GM12873 (cell line): ENCODE measurements around the gene SZT2.
A peak's percentile ranks its signal among the peaks of the same experiment; 100 is the strongest.

ENCODE experiments used
- TF ChIP-seq, protein P1 (sequence below): IDR thresholded peaks from 2 replicates; pipeline ENCODE4 v1.5.1; 2012; ENCODE audit warnings: low read depth, mild to moderate bottlenecking, moderate library complexity, low read length, control low read depth; ENCODE audit not compliant: insufficient read depth; ENCODE audit errors: missing control alignments

Gene SZT2

DNA sequence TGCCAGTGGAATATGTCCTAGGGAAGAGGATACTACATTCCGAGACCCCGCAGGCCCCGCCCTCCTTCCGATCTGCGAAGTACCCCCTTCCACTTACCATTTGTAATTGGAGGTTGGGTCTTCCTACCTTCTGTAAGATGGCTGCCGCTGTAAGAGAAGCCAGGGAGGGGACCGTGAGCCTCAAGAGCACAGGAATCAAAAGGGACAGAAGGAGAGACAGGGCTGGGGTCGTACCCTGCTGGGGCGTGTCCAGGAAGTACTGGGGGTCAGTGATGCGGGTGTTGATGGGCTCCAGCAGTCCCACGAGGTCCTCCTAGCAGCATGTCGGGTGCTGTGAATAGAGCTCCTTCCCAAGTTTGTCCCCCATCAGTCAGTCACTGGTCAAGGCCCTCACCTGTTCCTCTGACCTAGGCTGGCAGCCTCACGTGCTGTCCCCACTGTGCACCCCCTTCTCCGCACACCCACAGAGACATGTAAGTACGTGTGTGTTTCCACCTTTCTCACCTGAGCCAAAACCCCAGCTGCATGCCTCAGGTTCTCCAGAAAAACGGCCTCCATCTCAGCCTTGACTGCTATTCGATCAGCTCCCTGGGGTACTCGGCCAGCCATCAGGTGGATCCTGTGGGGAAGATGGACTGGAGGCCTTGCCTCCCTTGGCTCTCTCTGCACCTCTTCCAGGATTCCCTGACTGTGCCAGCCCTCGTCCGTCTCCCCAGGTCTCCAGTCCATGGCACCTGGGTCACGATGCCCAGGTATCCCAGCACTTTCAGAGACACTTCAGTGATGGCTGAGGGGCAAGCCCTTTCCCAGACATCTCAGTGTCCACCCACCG, 62.2 kb downstream of the SZT2 start:
- TF ChIP-seq, protein P1, sequence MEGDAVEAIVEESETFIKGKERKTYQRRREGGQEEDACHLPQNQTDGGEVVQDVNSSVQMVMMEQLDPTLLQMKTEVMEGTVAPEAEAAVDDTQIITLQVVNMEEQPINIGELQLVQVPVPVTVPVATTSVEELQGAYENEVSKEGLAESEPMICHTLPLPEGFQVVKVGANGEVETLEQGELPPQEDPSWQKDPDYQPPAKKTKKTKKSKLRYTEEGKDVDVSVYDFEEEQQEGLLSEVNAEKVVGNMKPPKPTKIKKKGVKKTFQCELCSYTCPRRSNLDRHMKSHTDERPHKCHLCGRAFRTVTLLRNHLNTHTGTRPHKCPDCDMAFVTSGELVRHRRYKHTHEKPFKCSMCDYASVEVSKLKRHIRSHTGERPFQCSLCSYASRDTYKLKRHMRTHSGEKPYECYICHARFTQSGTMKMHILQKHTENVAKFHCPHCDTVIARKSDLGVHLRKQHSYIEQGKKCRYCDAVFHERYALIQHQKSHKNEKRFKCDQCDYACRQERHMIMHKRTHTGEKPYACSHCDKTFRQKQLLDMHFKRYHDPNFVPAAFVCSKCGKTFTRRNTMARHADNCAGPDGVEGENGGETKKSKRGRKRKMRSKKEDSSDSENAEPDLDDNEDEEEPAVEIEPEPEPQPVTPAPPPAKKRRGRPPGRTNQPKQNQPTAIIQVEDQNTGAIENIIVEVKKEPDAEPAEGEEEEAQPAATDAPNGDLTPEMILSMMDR = no peak

DNA sequence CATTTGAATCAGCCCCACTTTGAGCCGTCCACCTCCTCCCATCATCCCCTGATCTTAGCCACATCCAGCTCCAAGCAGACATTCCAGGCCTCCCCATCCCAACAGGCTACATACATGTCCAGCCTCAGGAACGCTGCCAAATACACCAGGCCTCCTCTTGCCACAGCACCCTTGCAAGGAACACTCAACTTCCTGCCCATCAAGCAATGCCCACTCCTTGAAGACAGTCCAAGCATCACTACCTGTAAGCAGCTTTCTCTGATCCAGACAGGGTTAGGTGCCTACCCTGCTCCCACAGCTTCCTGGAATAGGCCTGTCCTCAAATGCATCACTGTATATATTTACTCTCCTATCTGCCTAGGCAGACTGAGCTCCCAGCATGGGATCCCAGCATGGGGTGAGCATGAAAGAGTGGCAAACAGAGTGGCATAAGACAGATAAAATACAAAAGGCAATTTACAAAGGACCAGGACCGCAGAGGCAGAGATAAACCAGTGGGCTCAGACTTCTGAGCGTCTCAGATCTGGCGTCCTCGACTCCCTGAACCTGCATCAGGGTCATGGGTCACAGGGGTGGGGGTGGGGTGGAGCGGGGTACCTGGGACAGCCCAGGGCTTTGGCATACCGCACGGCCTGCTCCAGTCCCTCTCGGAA, 63.2 kb downstream of the SZT2 start:
- TF ChIP-seq, protein P1 = no peak

DNA sequence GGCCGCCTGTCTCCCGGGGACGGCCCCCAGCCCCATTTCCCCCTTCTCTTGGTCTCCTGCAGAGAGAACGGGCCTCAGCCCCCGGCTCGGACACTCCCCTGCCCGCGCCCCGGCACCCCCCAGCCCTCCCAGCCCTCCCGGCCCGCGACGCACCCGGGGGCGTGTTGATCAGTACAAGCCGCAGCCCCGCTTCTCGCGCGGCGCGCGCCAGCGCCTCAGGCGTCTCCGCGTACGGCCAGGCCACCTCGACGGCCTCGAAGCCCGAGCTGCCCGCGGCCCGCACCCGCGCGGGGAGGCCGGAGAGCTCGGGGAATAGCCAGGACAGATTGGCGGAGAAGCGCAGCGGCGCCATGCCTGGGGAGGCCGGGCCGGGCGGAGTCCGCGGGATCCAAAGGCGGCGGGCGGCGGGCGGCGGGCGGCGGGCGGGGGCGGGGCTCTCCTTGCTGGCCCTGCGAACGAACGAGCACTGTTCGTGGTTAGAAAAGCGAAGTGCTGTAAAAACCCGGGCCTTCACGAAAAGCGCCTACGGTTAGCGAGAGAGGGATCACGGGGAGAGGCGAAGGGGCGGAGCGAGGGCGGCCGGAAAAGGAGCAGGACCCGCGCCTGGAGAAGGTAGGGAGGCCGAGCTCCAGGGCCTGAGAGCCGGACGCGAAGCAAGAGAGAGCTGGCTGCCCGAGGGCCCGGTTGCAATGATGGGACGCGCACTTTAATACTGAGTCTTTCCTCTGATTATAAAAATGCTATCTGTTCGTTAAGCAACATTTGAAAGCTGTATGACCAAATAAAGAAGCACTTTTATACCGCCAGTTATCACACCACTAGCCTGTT, 64.0 kb downstream of the SZT2 start, which contains the start of gene HYI:
HYI (minus strand) TSS at position 490 of the 828 bp plus-strand sequence; CDS start at position 352, 138 bp downstream.
- TF ChIP-seq, protein P1 = no peak

DNA sequence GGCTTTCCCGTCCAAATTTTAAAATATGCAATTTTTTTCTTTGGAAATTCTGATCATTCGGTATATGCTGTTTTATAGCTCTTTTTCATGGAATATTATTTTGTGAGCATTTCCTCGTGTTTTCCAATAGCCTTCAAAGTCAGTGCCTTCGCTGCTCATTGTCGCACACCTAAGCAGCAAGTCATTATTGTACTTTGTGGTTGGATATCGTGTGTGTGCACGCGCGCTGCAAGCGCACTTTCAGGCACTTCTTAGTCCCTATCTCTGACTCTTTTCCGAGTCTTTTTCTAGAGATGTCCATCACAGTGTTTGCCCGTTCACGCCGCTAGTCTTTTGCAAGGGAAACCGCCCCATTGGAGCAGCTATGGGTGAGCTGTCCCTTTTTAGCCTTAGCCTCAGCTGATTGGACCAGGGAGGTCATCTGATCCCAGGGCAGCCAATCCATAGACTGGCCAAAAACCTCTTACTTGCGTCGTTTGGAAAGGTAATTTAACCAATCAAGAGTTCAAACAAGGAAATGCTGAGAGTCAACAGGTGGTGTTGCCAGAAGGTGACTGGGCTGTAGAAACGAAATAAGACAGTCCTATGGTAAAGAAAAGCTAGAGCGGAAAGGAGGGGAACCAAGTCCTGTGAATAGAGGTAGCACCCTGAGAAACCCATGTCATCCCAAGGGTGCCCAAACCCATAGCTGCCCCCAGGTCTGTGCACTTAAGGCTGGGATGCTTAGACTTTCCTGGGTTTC, 64.7 kb downstream of the SZT2 start:
- TF ChIP-seq, protein P1 = peak; percentile 18

DNA sequence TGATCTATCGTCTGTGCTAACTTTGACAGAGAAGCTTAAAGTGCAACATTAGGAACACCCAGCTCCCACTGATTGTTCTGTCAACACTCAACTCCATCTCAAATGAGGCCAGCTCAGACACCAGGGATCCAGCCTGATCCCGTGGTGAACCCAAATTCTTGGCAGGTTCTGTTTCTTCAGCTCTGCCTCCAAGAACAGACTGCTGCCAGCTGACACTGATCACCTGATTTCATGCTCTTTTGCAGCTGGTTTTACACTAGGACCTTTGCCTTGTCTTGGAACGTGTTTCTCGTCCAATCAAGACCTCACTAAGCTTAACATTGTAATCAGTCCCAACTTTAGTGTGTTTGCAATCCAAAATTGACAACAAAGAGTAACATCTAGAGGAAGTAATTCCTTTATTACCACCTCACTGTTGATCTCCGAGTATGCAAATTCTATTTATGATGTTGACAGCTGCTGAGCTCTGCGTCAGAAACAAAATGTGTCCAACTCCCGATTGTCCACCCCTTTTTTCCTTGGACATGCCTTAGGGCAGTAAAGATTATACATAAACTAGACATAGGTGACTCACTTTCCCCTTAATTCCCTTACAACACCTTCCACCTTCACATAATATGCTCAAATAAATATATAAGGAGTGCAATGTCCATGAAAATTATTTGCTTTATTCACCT, 65.7 kb downstream of the SZT2 start:
- TF ChIP-seq, protein P1 = no peak

DNA sequence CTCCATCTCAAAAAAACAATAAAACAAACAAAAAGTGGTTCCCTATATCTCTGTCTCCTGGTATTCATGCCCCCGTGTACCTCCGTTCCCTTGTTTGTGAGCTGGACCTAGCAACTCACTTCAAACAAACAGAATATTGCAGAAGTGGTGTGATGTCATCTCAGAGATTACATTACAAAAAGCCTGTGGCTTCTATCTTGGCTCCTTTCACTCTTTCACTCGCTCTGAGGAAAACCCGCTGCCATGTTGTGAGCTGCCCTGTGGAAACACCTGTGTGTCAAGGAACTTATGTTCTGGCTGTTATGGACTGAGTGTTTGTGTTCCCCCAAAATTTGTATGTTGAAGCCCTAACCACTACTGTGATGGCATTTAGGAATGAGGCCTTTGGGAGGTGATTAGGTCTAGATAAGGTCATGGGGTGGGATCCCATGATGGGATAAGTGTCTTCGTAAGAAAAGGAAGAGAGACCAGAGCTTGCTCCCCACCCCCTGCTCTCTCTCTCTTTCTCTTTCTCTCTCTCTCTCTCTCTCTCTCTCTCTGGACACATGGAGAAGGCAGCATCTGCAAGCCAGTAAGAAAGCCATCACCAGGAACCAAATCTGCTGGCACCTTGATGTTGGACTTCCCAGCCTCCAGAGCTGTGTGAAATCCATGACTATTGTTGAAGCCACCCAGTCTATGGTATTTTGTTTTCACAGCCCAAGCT, 71.4 kb downstream of the SZT2 start:
- TF ChIP-seq, protein P1 = no peak
